ENCODE measurements around the gene LLGL2.
"Not testable (repeated sequence)": the region's sequence is repeated elsewhere in the genome, so short reads cannot be mapped to it uniquely, and the experiment has no call there.

Gene LLGL2, protein sequence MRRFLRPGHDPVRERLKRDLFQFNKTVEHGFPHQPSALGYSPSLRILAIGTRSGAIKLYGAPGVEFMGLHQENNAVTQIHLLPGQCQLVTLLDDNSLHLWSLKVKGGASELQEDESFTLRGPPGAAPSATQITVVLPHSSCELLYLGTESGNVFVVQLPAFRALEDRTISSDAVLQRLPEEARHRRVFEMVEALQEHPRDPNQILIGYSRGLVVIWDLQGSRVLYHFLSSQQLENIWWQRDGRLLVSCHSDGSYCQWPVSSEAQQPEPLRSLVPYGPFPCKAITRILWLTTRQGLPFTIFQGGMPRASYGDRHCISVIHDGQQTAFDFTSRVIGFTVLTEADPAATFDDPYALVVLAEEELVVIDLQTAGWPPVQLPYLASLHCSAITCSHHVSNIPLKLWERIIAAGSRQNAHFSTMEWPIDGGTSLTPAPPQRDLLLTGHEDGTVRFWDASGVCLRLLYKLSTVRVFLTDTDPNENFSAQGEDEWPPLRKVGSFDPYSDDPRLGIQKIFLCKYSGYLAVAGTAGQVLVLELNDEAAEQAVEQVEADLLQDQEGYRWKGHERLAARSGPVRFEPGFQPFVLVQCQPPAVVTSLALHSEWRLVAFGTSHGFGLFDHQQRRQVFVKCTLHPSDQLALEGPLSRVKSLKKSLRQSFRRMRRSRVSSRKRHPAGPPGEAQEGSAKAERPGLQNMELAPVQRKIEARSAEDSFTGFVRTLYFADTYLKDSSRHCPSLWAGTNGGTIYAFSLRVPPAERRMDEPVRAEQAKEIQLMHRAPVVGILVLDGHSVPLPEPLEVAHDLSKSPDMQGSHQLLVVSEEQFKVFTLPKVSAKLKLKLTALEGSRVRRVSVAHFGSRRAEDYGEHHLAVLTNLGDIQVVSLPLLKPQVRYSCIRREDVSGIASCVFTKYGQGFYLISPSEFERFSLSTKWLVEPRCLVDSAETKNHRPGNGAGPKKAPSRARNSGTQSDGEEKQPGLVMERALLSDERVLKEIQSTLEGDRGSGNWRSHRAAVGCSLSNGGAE

DNA sequence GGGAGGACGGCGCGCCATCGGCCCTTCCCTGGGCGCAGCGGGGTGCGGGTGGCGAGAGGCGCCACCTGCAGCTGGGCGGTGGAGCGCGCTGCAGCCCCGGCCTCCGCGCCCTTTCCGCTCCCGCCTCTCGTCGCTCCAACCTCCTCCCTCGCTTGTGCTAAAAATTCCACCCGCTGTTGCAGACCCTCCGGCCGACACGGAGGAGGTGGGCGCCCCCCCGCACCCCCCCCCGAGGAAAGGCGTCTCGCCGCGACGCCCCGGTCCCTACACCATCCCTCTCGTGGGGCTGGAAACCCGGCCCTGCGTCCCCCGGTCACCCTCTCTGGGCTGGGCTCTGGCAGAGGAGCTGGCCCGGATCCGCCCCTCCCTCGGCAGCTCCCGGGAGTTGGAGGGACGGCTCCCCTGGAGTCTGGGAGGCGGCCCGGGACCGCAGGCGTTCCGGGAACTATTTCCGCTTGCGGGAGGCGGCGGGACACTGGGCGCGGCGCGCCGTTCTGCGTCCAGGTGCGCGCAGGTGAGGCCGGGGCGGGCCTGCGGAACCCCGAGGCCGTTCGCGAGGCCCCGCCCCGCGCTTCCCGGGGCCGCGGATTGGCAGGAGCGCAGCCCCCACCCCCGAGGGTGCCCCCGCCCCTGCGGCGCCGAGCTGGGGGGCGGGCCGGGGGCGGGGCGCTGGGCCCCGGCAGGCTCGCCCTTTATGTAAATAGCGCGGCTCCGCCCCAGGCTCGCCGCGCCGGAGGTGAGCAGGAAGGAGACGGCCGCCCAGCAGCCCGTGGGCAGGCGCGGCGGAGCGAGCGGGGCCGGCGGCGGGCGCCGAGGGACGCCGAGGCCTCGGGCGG lies at the start of gene LLGL2:
LLGL2 (plus strand) TSS at position 728 of the 836 bp plus-strand sequence. CDS start 17,730 bp downstream, outside the sequence.
- DNase-seq (ENCODE audit: low read depth in 2 of 2) = peak; percentile 10 to 11

GRCh38 chr17:75475851-75476250 lies 49.6 kb upstream of the LLGL2 start:
- DNase-seq (ENCODE audit: low read depth in 2 of 2) = no peak

GRCh38 chr17:75476271-75476671 lies 49.2 kb upstream of the LLGL2 start:
- no peak for DNase-seq (ENCODE audit: low read depth in 2 of 2)

- DNase-seq (ENCODE audit: low read depth in 2 of 2) = no peak
Measured at GRCh38 chr17:75476752-75477489, 48.6 kb upstream of the LLGL2 start.

GRCh38 chr17:75477490-75477862 lies 48.0 kb upstream of the LLGL2 start:
- not testable (repeated sequence) for DNase-seq (ENCODE audit: low read depth in 2 of 2)

DNA sequence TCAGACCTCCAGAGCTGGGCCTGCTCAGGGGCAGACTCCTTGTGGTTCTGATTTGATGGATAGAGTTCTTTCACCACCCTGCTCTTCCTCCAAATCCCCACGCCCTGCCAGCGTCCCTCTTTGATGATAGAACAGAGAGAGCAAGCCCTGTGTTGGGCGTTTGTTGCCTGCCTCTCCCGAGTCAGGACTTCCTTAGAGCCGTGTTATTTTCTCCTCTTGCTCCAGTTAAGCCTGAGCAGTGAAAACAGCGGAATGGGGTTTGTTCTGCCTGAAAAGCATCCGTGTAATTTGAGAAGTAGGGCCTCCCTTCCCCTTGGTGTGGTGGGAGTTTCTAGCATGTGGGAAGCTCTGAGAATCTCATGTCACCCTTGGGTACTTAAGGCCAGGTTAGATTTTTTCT lies 47.0 kb upstream of the LLGL2 start:
- DNase-seq (ENCODE audit: low read depth in 2 of 2) = no peak

DNA sequence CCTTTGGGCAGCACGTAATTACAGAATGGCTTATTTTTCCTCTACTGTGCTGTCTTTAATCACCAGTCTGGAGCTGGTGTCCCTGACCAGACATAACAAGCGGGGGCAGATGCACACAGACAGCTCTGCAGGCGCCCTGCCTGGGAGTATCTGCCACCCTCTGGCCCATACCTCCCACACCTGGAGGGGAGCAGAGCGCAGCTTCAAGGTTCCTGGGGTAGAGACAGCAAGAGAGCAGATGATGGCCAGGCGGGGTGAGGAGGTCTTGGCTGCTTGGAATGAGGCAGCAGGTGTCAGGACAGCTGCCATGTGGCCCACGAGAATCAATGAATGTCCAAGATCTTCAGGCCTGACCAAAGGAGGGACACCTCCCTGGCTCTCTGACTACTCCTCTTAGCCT lies 45.2 kb upstream of the LLGL2 start:
- no peak for DNase-seq (ENCODE audit: low read depth in 2 of 2)

- no peak for DNase-seq (ENCODE audit: low read depth in 2 of 2)
Measured at GRCh38 chr17:75481194-75482068, 44.1 kb upstream of the LLGL2 start.

GRCh38 chr17:75482098-75482942 lies 43.2 kb upstream of the LLGL2 start:
- no peak for DNase-seq (ENCODE audit: low read depth in 2 of 2)

GRCh38 chr17:75485688-75486087 lies 39.8 kb upstream of the LLGL2 start:
- DNase-seq (ENCODE audit: low read depth in 2 of 2) = no peak

GRCh38 chr17:75486151-75486550 lies 39.3 kb upstream of the LLGL2 start:
- no peak for DNase-seq (ENCODE audit: low read depth in 2 of 2)

- no peak for DNase-seq (ENCODE audit: low read depth in 2 of 2)
Measured at GRCh38 chr17:75486951-75487350, 38.5 kb upstream of the LLGL2 start.

DNA sequence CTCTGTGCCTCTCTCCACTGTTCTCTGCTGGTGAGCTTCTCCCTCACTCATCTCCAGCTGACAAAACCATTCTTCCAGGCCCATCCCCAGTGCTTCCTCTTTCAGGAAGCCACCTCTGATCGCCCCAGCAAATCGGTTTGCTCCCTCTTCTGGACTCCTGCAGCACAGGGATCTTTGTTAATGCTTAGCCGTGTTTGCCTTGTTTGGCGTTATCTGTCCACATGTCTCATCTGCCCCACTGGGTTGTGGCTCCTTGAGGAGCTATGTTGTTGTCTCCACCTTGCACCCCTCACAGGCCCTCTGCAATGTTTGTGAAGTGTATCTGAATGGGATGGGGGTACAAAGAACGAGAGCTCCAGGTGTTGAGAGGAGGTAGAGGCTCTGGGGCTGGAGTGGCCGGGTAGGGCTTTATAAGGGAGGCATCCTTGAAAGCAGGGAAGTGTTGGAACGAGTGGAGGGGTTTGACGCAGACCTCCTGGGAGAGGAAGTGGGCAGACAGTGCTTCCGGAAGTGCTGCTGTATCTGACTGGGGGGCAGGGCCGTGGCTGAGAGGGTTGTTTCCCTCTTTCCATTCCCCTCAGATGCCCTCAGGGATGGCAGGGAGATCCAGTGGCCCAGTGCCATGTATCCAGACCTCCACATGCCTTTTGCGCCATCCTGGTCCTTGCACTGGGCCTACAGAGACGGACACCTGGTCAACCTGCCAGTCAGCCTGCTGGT lies 38.0 kb upstream of the LLGL2 start:
- DNase-seq (ENCODE audit: low read depth in 2 of 2) = no peak

DNA sequence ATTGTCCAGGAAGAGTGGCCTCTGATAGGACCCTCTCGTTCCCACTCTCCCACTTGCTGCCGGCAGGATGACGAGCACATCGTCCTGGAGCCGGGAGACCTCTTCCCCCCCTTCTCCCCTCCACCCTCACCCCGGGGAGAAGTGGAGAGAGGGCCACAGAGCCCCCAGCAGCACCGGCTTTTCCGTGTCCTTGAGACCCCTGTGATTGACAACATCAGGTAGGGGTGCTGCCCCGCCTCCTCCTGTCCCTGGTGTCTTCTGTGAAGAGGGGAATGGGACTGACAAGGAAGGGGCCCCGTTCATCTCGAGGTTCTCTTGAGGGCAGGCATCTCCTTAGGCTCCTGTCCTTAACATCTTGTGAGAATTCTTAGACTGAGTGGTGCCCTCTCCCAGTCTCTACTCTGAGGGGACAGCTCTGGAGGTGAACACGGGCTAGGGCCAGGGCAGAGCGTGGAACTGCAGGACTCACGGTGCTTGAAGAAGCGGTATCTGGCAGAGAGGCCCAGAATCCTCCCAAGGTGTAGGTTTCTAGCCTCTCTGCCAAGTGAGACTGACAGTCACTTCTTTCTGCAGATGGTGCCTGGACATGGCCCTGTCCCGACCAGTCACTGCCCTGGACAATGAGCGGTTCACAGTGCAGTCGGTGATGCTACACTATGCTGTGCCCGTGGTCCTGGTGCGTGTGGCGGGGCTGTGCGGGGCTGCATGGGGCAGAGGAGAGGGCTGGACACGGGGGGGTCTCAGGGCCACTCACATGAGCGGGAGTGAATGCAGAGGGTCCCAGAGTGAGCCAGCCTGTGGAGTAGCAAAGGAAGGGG lies 36.6 kb upstream of the LLGL2 start:
- DNase-seq (ENCODE audit: low read depth in 2 of 2) = no peak

DNA sequence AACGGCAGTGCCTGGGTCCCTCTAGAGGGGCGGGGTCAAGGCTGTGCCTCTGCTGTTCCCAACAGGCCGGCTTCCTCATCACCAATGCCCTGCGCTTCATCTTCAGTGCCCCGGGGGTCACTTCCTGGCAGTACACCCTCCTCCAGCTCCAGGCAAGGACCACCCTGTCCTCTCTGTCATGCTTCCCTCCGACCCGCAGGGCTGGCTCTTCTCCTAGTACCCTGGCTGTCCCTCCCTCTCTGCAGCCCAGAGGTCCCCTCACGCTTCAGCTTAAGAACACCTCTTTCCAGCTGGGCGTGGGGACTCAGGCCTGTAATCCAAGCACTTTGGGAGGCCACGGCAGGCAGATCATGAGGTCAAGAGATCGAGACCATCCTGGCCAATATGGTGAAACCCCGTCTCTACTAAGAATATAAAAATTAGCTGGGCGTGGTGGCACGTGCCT lies 36.0 kb upstream of the LLGL2 start:
- DNase-seq (ENCODE audit: low read depth in 2 of 2) = no peak

DNA sequence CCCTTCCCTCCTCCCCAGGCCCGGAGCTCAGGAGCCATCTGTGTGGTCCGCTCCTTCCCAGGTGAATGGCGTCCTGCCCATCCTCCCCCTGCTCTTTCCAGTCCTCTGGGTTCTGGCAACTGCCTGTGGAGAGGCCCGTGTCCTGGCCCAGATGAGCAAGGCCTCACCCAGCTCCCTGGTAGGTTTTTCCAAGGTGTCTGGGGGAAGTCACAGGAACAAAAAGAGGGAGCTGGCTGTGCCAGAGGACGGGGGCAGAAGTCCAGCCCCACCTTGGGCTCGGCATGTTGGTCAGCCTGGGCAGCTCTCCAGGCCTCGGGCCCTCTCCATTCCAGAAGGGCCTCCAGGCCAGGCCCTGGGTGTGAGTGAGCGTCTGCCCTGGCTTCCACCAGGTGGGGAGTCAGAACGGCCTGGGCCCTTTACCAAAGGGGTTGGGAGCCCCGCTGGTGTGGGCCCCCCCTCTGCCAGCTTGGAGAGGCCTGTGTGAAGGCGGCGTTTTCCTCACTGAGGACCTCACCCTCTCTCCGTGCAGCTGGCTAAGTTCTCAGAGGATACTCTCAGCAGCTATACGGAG lies 35.2 kb upstream of the LLGL2 start:
- DNase-seq (ENCODE audit: low read depth in 2 of 2) = no peak

Measured in fibroblast of skin of left quadriceps (primary cell).